Measurements from ENCODE around the gene SORCS2.

DNA sequence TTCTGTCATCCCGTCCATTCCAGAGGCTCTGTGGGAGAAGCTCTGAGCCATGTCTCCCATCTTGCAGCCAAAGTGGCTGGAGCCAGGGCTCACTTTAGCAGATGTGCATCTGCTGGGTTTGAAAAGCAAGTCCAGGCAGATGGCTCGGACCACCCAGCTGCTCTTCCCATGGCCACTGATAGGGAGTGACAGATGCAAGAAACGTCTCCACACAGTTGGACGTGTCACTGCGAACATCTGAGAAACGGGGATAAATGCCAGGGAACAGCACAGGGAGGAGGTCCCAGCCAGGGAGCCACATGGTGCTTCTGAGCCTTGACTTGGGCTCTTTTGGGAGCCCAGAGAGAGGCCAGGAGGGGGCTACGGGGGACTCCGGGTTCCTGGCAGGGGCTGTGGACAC lies 505.0 kb downstream of the SORCS2 start:
- TF ChIP-seq, protein P1, sequence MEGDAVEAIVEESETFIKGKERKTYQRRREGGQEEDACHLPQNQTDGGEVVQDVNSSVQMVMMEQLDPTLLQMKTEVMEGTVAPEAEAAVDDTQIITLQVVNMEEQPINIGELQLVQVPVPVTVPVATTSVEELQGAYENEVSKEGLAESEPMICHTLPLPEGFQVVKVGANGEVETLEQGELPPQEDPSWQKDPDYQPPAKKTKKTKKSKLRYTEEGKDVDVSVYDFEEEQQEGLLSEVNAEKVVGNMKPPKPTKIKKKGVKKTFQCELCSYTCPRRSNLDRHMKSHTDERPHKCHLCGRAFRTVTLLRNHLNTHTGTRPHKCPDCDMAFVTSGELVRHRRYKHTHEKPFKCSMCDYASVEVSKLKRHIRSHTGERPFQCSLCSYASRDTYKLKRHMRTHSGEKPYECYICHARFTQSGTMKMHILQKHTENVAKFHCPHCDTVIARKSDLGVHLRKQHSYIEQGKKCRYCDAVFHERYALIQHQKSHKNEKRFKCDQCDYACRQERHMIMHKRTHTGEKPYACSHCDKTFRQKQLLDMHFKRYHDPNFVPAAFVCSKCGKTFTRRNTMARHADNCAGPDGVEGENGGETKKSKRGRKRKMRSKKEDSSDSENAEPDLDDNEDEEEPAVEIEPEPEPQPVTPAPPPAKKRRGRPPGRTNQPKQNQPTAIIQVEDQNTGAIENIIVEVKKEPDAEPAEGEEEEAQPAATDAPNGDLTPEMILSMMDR (conservative IDR thresholded peaks at IDR 0.05; ENCODE audit: low read depth, low read length): no peak
- TF ChIP-seq EZH2 (IDR thresholded peaks at IDR 0.05; ENCODE audit: borderline replicate concordance, low read depth, low read length, poor library complexity, severe bottlenecking): no peak

Measured in A673 (cell line).